EL (cell line): Measurements from ENCODE around the gene MRPL54.
"Not testable (repeated sequence)": the region's sequence is repeated elsewhere in the genome, so short reads cannot be mapped to it uniquely, and the experiment has no call there.

Source experiments
- DNase-seq: peaks from one replicate; pipeline ENCODE4 v3.0.0-alpha.2; 2016

Gene MRPL54

DNA sequence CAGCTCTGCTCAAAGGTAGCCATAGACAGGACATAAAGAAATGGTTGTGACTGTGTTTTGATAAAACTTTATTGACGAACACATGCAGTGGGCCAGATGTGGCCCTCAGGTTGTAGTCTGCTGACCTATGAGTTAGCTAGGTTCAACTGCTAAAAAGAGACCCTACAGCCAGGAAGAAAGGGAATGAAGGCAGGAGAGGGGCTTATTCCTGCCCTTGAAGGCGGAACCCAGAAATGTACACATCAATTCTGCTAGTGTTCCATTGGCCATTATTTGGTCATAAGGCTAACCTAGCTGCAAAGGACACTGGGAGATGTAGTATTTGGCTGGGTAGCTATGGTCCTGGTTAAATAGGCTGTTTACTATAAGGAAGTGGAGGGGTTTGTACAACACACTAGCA is 19.0 kb upstream of the MRPL54 start:
- no peak for DNase-seq

DNA sequence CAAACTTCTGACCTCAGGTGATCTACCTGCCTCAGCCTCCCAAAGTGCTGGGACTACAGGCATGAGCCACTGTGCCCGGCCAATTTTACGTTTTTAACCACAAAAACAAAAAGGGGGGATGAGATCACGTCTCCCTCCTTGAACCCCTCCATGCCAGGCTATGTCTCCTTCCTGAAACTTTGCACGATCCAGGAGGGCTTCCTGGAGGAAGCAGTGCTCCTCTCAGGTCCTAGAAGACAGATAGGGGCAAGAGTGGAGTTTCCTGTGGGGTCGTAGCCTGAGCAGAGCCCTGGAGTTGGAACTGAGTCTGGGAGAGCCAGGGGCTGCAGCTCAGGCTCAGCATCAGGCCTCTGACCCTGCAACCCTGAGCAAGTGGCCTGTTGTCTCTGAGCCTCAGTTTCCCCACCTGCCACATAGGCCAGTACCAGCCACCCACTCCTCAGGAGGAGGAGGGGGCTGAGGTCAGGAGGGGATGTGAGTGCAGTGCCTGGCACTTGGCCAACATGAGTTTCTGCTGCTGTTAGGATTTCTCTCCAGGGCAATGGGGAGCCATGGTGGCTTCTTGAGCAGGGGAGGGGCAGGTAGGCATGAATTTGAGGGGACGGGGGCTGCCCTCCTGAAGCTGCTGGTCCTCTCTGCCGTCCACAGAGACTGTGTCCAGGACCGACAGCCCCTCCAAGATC is 17.0 kb upstream of the MRPL54 start:
- DNase-seq: no peak

GRCh38 chr19:3746371-3747056 is 16.0 kb upstream of the MRPL54 start:
- no peak for DNase-seq

DNA sequence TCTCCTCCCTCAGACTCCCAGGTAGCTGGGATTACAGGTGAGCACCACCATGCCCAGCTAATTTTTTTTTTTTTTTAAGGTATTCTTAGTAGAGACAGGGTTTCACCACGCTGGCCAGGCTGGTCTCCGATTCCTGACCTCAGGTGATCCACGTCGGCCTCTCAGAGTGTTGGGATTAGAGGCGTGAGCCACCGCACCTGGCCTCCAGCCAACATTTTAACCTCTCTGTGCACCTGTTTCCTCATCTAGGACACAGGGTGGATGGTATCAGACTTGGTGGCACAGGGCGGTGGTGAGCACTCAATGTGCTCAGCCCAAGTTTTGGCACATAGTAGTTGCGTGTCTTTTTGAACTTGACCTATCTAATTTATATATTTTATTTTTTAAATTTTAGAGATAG is 13.5 kb upstream of the MRPL54 start:
- no peak for DNase-seq

- no peak for DNase-seq
These were observed 12.3 kb upstream of the MRPL54 start for GRCh38 chr19:3750211-3750610.

- DNase-seq: no peak
These were observed 11.2 kb upstream of the MRPL54 start for GRCh38 chr19:3751236-3751635.

GRCh38 chr19:3752492-3752891 is 10.0 kb upstream of the MRPL54 start:
- DNase-seq: no peak

- no peak for DNase-seq
These were observed 8.7 kb upstream of the MRPL54 start for GRCh38 chr19:3753631-3754410.

DNA sequence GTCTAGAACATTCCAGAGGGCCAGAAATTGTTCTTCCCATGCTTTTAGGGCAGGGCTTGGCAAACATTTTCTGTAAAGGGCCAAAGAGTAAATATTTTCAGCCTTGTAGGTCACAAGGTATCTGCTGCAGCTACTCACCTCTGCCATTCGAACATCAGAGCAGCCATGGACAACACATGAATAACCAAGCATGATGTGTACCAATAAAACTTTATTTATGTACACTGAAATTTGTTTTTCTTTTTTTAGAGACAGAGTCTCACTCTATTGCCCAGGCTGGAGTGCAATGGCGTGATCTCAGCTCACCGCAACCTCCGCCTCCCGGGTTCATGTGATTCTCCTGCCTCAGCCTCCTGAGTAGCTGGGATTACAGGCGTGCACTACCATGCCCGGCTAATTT is 4.8 kb upstream of the MRPL54 start:
- not testable (repeated sequence) for DNase-seq

DNA sequence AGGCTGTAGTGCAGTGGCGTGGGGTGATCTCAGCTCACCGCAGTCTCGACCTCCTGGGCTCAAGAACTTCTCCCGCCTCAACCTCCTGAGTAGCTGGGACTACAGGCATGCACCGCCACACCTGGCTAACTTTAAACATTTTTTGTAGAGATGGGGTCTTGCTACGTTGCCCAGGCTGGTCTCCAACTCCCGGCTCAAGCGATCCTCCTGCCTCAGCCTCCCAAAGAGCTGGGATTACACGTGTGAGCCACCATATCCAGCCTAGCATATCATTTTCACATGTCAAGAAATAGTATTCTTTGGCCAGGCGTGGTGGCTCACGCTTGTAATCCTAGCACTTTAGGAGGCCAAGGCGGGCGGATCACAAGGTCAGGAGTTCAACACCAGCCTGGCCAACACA is 4.2 kb upstream of the MRPL54 start:
- not testable (repeated sequence) for DNase-seq

DNA sequence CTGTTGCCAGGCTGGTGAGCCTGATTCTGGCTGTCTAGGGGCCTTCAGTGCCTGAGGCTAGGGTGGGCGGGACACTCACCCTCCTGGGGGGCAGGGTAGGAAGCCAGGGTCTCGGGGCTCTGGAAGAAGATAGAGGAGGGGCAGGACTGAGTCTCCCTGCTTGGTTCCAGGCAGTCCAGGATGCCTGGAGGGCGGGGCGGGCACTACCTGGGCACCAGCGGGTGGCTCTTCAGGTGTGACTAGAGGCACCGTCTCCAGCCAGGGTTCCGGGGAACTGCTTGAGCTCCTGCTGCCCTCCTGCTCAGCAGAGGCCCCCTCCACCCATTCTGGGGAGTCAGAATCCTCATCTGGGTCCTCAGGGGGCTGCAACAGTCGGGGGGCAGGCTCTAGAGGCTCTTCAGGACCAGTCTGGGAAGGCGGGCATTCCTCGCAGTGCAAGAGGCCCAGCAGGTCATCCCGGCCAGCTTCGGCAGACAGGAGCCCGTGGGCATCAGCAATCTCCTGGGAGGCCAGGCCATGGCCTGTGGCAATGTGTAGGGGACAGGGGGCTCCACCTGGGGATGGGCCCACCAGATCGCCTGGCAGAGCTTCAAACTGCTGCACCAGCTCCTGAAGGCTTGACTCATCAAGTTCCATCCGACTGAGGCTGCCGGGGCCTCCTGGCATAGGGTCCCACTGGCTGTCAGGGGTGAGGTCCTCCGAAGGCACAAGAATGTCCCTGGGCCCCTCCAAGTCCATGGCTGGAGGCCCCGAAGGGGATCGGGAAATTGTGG is 2.8 kb upstream of the MRPL54 start:
- DNase-seq: no peak

DNA sequence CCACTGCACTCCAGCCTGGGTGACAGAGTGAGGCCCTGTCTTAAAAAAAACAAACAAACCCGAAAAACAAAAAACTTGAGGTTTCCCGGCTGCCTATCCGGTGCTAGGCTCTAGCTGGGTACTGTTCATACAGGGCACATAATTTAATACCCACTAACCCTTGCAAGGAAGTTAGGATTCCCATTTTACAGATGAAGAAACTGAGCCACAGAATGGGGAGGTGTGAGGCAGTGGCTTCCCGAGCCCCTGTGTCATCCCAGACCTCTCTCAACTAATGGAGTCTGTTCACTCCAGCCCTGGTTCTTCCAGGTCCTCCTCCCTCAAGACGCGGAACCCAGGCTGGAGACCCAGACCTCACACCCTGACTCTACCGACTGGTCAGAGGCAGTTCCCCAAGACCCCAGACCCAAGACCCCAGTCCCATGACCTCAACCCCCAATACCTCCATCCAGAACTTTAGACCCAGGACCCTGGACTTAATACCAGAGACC is 1.6 kb upstream of the MRPL54 start:
- peak; percentile 18 for DNase-seq

DNA sequence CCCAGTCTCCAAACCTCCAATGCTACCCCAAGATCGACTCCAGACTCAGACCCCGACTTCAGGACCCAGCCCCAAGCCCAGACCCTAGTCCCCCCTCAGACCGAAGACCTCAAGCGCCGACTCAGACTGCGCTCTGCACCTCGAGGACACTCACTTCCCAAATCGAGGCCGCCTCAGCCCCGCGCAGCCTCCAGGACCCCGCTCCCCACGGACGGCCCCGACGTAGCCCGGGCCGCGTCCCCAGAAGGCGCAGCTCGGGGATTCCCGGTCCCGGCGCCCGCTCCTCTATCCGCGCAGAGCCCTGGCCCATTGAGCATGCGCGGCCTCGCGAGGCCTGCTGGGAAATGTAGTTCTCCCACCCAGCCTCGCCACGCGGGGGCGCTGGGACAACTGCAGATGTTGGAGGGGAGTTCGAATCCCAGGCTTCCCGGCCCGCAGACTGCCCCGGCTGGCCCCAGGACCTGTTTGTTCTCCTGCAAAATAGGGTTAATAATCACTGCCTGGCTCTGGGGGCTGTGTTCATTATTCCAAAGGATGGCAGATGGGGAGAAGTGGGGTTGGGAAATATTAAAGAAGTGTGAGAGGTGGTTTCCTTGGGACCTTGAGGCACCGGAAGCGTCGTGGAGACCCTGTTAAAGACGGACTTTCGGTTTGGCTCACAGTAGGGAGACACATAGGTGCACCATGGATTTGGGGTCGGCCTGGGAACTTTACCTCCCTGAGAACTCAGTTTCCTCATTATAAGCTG is 926 bp upstream of the MRPL54 start, which contains the start of gene APBA3:
Gene APBA3, minus strand, starts transcription at position 311 of the 748 bp plus-strand sequence. CDS start 1,428 bp downstream, outside the sequence.
- DNase-seq: peak; percentile 89

DNA sequence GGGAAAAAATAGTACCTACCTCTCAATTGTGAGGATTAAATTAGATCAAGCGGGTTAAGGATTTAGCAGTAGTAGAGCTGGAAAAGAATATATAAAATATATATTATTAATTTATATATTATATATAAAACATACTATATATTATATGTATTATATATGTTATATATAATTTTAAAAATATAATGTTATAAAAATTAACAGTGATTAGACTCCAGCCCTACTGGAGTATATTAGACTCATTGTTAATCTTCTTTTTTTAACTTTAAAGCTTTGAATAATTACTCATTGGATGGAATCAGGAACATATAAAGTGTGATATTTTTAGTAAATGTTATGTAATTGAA is 380 bp upstream of the MRPL54 start:
- no peak for DNase-seq

DNA sequence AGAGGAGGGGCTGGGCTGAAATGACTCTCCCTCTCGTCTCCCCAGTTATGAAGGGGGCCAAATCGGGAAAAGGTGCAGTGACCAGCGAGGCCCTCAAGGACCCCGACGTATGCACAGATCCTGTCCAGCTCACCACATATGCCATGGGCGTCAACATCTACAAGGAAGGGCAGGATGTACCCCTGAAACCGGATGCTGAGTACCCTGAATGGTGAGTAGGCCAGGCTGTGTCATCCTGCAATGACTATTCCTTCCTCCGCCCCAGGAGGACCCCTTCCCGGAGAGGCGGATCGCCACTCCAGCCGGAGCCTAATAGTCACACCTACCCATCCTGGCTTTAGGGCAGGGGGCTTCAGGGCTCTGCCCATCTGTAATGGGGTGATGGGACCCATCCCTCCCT is 2.6 kb downstream of the MRPL54 start:
- no peak for DNase-seq

DNA sequence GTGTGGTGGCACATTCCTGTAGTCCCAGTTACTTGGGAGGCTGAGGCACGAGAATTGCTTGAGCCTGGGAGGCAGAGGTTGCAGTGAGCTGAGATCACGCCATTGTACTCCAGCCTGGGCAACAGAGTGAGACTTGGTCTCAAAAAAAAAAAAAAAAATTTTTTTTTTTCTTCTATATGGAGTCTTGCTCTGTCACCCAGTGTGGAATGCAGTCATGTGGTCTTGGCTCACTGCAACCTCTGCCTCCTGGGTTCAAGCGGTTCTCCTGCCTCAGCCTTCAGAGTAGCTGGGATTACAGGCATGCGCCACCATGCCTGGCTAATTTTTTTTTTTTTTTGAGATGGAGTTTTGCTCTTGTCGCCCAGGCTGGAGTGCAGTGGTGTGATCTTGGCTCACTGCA is 3.3 kb downstream of the MRPL54 start:
- DNase-seq: peak; percentile 40

- DNase-seq: no peak
These were observed 4.0 kb downstream of the MRPL54 start for GRCh38 chr19:3766520-3766919.

DNA sequence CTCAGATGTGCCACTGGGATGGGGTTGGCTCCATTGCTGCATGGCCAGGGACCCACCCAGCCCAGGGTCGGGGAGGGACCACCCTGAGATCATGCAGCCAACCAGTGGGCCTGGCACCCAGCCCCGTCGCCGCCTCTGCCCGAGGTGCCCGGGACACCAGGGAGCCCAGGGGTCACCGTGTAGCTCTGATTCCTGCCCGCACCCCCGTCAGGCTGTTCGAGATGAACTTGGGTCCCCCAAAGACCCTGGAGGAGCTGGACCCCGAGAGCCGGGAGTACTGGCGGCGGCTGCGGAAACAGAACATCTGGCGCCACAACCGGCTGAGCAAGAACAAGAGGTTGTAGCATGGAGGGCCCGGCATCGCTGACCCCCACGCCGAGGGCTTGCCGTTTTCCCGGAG is 4.6 kb downstream of the MRPL54 start:
- DNase-seq: no peak

- DNase-seq: no peak
These were observed 5.7 kb downstream of the MRPL54 start for GRCh38 chr19:3768015-3768747.

- no peak for DNase-seq
These were observed 6.2 kb downstream of the MRPL54 start for GRCh38 chr19:3768748-3769099.

GRCh38 chr19:3769494-3769893 is 7.0 kb downstream of the MRPL54 start:
- DNase-seq: no peak
